Peyer's patch (tissue), 4 donors: ENCODE data around the gene FRMD4A. TPM values are rescaled to one million over a fixed set of nuclear protein-coding genes. Genes with fewer than 3 reads are reported as not detected.
"Not testable (repeated sequence)": the region's sequence is repeated elsewhere in the genome, so short reads cannot be mapped to it uniquely, and the experiment has no call there.

Experiments
- DNase-seq, 3 donors: peaks; one replicate each; pipeline ENCODE4 v3.0.0-alpha.2; 2017 to 2019
- H3K27ac ChIP-seq, 4 donors: fragments of 200-600 bp; sonication (generic); one replicate each; pipeline ENCODE4 v1.5.1; 2016 to 2019
- H3K27me3 ChIP-seq, 2 donors: fragments of 200-600 bp; sonication (generic); one replicate each; pipeline ENCODE4 v1.5.1; 2019
- H3K36me3 ChIP-seq, 3 donors: fragments of 200-600 bp; sonication (generic); one replicate each; pipeline ENCODE4 v1.5.1; 2016 to 2019
- H3K4me1 ChIP-seq, 4 donors: fragments of 200-600 bp; sonication (generic); one replicate each; pipeline ENCODE4 v1.5.1; 2016 to 2019
- H3K4me3 ChIP-seq, 4 donors: fragments of 200-600 bp; sonication (generic); 1 replicate in 3 of 4; 2 replicates in 1 of 4; pipeline ENCODE4 v1.5.1; 2016 to 2019; ENCODE audit warnings: mild to moderate bottlenecking in 1 of 4
- H3K9me3 ChIP-seq, 4 donors: fragments of 200-600 bp; sonication (generic); one replicate each; pipeline ENCODE4 v1.5.1; 2016 to 2019; ENCODE audit warnings: mild to moderate bottlenecking in 1 of 4
- POLR2A ChIP-seq, 2 donors: fragments of 450-650 bp; IDR thresholded peaks; one replicate each; pipeline ENCODE4 v1.5.1; 2017; ENCODE audit warnings: antibody characterized with exemption in 2 of 2, mild to moderate bottlenecking in 2 of 2, moderate library complexity in 2 of 2
- total RNA-seq, 4 donors: library from RNA; depleted of rRNA; stranded (reverse); fragments of >200 nt; gene quantifications; one replicate each; pipeline ENCODE4 v1.1.0, GENCODE V29; 2016
- TF ChIP-seq, protein P1 (sequence below), 6 experiments: fragments of 450-650 bp in 4 of 6; fragments of 200-600 bp in 2 of 6; sonication (generic) in 1 of 6; IDR thresholded peaks; one replicate each; pipeline ENCODE4 v1.5.1; 2017 to 2019; ENCODE audit warnings: antibody characterized with exemption in 6 of 6, mild to moderate bottlenecking in 3 of 6, moderate library complexity in 1 of 6

FRMD4A gene
- total RNA-seq, 4 donors from 2014 or later = 3.0 to 47.9 (median 5.9) TPM

DNA sequence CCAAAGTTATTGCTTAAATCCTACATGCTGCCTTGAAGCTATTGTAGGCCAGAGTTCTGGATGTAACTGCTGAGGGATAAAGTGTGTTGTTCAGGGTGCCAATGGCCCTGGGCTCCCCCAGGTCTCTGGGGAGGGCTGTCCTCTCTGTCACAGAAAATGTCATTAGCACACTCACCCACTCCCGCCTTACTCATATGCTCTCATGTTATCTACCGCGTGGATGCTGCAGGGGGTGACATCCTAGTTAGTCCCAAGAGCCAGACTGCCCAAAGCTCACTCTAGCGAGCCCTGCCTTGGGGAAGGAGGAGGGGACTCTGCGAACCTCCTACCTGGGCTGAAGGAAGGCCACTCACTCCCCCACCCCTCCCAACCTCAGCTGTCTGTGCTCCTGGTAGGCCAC lies 122.5 kb downstream of the FRMD4A start:
- TF ChIP-seq, protein P1, sequence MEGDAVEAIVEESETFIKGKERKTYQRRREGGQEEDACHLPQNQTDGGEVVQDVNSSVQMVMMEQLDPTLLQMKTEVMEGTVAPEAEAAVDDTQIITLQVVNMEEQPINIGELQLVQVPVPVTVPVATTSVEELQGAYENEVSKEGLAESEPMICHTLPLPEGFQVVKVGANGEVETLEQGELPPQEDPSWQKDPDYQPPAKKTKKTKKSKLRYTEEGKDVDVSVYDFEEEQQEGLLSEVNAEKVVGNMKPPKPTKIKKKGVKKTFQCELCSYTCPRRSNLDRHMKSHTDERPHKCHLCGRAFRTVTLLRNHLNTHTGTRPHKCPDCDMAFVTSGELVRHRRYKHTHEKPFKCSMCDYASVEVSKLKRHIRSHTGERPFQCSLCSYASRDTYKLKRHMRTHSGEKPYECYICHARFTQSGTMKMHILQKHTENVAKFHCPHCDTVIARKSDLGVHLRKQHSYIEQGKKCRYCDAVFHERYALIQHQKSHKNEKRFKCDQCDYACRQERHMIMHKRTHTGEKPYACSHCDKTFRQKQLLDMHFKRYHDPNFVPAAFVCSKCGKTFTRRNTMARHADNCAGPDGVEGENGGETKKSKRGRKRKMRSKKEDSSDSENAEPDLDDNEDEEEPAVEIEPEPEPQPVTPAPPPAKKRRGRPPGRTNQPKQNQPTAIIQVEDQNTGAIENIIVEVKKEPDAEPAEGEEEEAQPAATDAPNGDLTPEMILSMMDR (IDR thresholded peaks at IDR 0.05) = no peak
- no peak for TF ChIP-seq POLR2A (IDR thresholded peaks at IDR 0.05)
- no peak for DNase-seq
- no peak overlapping the region for H3K4me3 ChIP-seq
- no peaks in the 10 kb centered on the region for H3K9me3 ChIP-seq
- H3K27ac ChIP-seq = no peak overlapping the region
- no peaks in the 10 kb centered on the region for H3K4me1 ChIP-seq
- H3K27me3 ChIP-seq = no peaks in the 10 kb centered on the region
- no peaks in the 10 kb centered on the region for H3K36me3 ChIP-seq

- Histone ChIP-seq H3K27ac (no peak overlapping the region), H3K9me3 (no peaks in the 10 kb centered on the region), H3K4me3 (no peak overlapping the region), H3K4me1 (no peaks in the 10 kb centered on the region), H3K36me3 (no peaks in the 10 kb centered on the region), H3K27me3 (no peaks in the 10 kb centered on the region)
- TF ChIP-seq, protein P1 (IDR thresholded peaks at IDR 0.05) = no peak
- no peak for TF ChIP-seq POLR2A (IDR thresholded peaks at IDR 0.05)
- DNase-seq = no peak
These were observed 125.5 kb downstream of the FRMD4A start for GRCh38 chr10:14205233-14205632.

GRCh38 chr10:14200698-14201544 lies 129.8 kb downstream of the FRMD4A start:
- DNase-seq = no peak
- TF ChIP-seq, protein P1 (IDR thresholded peaks at IDR 0.05) = no peak
- TF ChIP-seq POLR2A (IDR thresholded peaks at IDR 0.05) = no peak
- H3K36me3 ChIP-seq = no peaks in the 10 kb centered on the region
- H3K4me1 ChIP-seq = no peaks in the 10 kb centered on the region
- no peak overlapping the region for H3K27ac ChIP-seq
- no peaks in the 10 kb centered on the region for H3K9me3 ChIP-seq
- no peak overlapping the region for H3K4me3 ChIP-seq
- H3K27me3 ChIP-seq = no peaks in the 10 kb centered on the region

DNA sequence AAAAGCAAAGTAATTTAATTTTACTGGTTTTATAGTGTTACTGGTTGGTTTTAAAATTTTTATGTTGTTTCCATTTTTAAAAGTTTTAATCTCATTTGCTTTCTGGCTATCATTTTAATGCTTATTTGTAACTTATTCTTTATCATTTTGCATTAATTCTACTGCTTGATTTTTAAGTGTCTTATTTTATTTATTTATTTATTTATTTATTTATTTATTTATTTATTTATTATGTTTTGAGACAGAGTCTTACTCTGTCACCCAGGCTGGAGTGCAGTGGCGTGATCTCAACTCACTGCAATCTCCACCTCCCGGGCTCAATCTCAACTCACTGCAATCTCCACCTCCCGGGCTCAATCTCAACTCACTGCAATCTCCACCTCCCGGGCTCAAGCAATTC lies 131.6 kb downstream of the FRMD4A start:
- not testable (repeated sequence) for H3K36me3 ChIP-seq, H3K4me3 ChIP-seq, DNase-seq, H3K9me3 ChIP-seq, H3K27ac ChIP-seq, H3K27me3 ChIP-seq, H3K4me1 ChIP-seq

GRCh38 chr10:14198078-14198477 lies 132.6 kb downstream of the FRMD4A start:
- Histone ChIP-seq H3K36me3 (no peaks in the 10 kb centered on the region), H3K27me3 (no peaks in the 10 kb centered on the region), H3K4me1 (no peaks in the 10 kb centered on the region), H3K9me3 (no peaks in the 10 kb centered on the region), H3K4me3 (no peak overlapping the region), H3K27ac (no peak overlapping the region)
- no peak for TF ChIP-seq POLR2A (IDR thresholded peaks at IDR 0.05)
- no peak for DNase-seq

- TF ChIP-seq, protein P1 (IDR thresholded peaks at IDR 0.05) = no peak
- no peak for TF ChIP-seq POLR2A (IDR thresholded peaks at IDR 0.05)
- Histone ChIP-seq H3K4me3 (no peak overlapping the region), H3K4me1 (no peaks in the 10 kb centered on the region), H3K36me3 (no peaks in the 10 kb centered on the region), H3K27ac (no peak overlapping the region), H3K9me3 (no peaks in the 10 kb centered on the region), H3K27me3 (no peaks in the 10 kb centered on the region)
- DNase-seq = no peak
These were observed 134.6 kb downstream of the FRMD4A start for GRCh38 chr10:14196113-14196512.
